C4-2B (cell line): ENCODE results near the gene HDAC4.

Source experiments
- CTCF ChIP-seq: fragments of 450-650 bp; conservative IDR thresholded peaks from 2 replicates; pipeline ENCODE4 v1.5.1; 2017; ENCODE audit warnings: mild to moderate bottlenecking
- ZFX ChIP-seq: fragments of 450-650 bp; IDR thresholded peaks from 2 replicates; pipeline ENCODE4 v1.6.1; 2017

GRCh38 chr2:239351687-239352086, 49.1 kb downstream of the HDAC4 start:
- TF ChIP-seq CTCF (no peak), ZFX (no peak)
